HG03025 (cell line): ENCODE results near the gene AVL9.

ENCODE experiments used
- ATAC-seq: cut with Tn5 transposase; IDR thresholded peaks from one replicate; pipeline ENCODE4 v1.9.1; 2021; ENCODE audit warnings: mild to moderate bottlenecking, moderate library complexity; ENCODE audit not compliant: unreplicated experiment, low FRiP score

The AVL9 gene

DNA sequence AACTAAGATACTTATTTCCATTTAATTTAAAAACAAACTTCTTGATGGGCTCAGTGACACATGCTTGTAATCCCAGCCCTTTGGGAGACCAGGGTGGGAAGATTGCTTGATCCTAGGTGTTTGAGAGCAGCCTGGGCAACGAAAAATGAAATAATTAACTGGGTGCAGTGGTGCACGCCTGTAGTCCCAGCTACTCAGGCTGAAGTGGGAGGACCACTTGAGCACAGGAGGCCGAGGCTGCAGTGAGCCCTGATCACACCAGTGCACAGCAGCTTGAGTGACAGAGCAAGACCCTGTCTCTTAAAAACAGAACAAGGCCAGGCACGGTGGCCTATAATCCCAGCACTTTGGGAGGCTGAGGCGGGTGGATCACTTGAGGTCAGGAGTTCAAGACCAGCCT, 37.4 kb downstream of the AVL9 start:
- ATAC-seq = no peak

DNA sequence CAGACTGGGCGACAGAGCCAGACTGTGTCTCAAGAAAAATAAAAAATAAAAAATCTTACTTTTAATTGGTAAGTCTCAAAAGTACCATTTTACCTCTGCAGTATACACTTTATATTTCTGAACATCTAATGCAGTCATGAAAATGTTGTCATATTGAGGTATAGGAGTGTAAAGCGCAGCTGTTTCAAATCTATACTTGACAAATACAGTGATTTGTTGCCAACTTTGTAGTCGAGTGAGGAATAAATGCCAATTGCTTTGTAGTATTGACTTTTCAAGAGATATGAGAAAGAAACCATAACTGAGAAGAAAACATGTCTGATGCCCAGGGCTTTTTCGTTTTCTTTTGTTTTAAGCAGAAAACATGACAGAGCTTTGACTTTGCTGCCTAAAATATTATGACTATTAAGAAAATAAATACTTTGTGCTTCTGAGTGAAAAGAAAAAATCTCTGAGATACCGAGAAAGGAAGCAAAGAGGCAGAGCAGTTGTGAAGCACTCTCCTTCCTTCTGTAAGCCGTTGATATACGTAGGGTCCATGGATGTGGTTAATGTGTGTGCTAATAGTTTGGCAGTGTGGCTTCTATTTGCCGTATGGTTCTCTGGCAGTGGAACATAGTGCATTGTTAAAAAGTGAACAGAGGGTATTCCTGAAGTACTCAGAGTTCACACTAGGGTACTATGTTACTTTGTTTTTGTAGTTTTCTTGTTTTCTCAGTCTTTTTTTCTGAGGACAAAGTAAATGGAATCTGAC, 38.2 kb downstream of the AVL9 start:
- ATAC-seq = no peak

DNA sequence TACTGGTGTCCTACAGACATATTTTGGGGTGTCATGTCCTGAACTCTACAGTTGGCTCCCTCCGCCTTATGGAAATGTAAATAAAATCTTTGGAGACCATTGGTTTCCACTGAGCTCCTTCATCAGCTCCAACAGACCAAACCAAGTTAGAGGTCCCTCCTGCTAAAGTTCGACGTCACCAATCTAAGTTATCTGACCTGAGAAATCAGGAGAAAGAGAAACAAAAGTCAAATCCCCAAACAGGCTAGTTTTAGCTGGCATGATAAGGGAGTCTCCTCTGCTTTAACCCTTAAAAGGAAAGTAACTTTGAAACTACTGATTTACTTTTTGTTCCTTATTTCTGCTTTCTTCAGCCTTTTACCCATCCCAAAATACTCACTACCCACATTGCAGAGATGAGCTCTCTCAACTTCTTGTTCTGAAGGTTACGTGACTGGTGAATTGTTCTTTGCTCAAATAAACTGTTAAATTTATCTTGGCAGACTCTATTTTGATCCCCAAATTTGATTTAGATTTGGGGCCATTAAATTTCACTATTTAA, 39.9 kb downstream of the AVL9 start:
- no peak for ATAC-seq

DNA sequence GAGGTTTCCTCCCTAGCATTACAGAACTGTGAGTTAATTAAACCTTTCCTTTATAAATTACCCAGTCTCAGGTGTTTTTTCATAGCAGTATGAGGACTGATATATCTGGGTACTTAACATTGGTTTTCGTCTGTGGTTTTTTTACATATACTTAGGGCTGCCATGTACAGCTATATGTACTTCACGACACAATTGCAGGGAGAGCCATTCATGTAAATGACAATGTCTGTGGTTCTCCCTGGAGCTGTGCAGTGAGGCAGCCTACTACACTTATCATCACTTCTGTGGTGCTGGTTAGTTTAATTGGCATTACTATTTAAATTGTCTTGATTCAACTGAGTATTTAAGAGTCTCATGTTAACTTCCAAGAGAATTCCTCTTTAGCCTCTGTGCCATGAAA, 40.7 kb downstream of the AVL9 start:
- no peak for ATAC-seq

DNA sequence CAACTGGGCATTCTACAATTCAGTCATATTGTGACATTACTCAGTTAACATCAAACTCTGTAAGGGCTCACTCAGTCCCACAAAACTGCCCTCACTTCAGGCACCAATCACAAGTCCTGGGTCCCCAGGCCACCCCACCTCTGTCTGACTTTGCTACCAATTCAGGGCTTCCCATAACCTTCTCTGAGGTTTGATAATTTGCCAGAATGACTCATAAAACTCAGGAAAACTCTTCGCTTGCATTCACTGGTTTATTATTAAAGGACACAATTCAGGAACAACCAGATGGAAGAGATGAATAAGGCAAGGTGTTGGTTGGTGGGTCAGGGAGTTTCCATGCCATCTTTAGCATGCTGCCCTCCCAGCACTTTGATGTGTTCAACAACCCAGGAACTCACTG, 41.3 kb downstream of the AVL9 start:
- ATAC-seq = no peak

DNA sequence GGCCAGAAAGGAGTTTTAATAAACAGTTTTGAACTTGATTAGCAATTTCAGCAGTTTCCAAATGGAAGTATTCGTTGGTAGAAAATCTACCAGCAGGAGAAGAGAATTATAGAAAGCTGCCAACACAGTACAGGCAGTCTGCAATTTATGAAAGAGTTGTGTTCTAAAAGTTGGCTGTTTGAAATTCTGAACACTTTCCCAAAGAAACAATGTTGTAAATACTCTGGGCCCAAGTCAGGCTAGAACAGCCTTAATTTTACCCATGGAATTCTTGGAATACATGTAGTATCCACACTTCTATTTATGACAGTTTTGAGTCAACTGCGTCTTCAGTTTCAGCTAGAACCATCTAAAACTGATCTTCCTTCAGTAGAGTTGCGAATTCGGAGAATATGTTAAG, 42.5 kb downstream of the AVL9 start:
- no peak for ATAC-seq

DNA sequence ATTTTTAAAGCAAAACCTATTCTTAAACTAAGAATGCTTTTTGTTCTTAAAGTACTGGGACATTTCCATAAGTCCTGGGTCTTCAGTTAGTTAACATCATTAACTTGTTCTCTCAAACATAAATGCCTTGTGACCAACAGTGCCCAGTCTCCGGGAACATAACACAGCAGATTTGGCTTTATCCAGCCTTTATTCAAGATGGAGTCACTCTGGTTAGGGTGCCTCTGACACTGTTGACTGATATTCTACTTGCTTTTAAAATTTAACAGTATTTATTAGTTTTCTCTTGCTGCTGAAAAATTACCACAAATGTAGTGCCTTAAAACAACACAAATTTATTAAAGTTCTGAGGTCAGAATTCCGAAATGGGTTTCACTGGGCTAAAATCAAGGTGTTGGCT, 44.1 kb downstream of the AVL9 start:
- no peak for ATAC-seq

DNA sequence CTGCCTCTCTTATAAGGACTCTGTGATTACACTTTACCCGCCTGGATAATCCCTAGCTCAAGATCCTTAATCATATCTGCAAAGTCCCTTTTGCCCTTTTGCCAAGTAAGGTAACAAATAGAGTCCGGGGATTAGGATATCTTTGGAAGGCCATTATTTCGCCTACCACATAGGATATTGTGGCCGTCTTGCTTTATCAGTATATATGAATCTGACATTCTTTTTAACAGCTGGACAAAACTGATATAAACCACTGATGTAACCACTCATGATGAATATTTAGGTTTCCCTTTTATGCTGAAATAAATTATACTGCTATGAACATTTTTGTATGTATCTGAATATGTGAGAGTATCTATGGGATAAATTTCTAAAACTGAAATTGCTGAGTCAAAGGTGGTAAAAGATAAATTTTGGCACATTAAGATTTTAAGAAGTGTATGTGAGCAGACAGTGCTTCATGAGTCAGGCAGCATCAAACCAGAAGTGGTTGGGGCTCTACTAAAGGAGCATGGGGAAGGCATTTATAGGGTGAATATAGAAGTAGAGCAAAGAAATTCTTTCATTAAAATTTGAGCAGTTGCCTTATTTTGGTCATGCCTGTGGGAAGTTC, 44.7 kb downstream of the AVL9 start:
- ATAC-seq = no peak

DNA sequence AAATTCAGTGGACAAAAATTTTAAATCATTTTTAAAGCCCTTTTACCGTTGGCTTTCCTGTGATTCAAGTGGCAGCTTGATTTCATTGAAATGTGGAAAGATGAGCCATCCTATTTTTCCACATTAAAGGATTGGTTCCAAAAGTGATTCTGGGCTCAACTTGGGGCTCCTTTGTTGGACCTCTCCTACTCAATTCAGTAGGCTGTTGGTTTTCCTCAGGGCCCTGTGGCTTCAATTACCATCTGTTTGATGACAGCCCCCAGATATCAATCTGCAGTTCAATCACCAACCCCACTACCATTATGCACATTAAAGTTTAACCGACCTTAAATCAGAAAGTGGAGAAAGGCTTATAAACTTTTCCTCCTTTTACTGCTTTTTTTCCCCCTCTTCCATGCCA, 47.3 kb downstream of the AVL9 start:
- ATAC-seq = no peak

DNA sequence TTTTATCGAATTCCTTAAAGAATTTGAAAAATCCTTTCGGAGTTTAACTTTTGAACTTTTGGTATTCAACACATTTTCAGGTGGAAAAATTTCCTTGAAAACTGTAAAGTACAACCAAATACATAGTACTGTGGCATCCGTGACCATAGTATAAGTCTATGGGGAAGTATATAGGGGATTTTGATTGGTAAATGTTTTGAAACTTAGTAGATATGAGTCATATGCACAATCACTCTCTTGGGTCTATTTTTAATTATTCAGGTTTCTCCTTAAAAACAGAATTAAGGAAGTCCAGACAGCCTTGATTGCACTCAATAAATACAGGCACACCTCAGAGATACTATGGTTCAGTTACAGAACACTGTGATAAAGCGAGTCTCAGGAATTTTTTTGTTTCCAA, 64.2 kb downstream of the AVL9 start:
- ATAC-seq = no peak

DNA sequence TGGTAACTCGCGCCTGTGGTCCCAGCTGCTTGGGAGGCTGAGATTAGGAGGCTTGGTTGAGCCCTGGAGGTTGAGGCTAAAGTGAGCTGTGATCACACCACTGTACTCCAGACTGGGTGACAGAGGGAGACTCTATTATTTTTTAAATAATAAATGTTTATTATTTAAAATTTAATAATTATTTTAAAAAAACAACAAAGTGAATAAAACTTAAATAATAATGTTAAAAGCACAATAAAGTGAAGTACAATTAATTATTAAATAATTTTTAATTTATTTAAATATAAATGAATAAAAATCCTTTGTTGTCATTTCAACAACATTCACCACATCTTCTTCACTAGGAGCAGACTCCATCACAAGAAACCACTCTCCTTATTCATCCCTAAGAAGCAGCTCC, 64.8 kb downstream of the AVL9 start:
- no peak for ATAC-seq

DNA sequence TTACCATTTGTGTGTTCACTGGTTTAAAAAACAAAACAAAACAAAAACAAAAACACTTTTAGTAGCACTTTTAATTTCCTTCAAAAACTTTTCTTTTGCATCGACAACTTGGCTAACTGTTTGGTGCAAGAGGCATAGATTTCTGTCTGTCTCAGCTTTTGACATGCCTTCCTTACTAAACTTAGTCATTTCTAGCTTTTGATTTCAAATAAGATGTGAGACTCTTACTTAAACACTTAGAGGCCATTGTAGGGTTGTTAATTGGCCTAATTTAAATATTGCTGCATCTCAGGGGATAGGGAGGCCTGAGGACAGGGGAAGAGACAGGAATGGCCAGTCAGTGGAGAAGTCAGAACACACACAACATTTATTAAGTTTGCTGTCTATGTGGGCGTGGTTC, 66.3 kb downstream of the AVL9 start:
- ATAC-seq = no peak

DNA sequence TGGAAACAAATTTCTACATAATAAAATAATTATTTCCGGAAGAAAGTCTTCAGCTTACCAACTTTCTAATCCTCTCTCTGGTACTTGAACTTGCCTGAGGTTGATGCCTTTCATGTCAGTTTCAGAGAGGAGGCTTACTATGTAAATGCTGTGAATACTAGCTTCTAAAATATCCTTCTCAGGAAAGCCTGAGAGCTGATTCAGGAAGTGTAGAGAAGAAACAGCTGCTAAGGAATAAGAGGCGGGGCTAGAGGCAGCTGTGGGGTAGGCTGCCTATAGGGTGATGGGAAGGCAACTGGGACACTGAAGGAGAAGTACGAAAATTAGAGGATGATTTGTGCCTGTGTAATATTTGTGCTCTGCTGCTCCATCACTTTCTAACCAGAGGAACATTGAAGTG, 69.3 kb downstream of the AVL9 start:
- no peak for ATAC-seq

DNA sequence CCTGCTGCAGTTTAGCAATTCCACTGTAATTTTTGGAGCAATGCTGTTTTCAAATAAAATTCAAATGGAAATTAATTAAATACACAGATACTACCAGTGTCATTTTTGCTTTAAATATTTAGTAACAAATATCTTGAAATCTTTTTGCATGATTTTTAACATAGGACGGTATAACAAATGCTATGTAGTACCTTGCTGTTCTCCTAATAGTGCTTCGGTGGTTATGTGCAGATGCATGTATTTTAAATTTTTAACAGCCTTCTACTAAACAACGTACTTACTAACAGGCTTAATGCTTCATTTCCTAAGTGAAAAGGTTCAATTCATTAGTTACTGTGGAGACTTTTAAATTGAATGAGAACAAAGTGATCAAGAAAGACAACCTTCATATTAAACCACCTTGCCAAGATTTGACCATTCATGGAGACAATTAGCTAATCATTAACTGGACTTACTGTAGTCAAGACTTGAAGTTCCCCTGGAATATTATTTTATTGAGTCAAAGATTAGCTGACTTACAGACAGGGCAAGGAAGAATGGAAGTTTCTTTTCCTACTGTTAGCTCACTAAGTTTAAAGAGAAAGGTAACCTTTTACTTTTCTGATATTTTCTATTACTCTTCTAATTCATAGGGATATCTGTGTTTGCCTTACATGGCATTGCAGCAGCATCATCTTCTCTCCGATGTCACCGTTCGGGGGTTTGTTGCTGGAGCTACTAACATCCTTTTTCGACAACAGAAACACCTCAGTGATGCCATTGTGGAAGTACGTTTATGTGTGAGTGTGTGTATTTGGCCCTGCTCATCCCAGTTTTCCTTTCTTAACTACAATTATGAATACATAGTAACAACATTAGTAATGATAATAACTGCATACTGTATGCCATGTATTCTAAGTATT, 74.3 kb downstream of the AVL9 start:
- no peak for ATAC-seq

DNA sequence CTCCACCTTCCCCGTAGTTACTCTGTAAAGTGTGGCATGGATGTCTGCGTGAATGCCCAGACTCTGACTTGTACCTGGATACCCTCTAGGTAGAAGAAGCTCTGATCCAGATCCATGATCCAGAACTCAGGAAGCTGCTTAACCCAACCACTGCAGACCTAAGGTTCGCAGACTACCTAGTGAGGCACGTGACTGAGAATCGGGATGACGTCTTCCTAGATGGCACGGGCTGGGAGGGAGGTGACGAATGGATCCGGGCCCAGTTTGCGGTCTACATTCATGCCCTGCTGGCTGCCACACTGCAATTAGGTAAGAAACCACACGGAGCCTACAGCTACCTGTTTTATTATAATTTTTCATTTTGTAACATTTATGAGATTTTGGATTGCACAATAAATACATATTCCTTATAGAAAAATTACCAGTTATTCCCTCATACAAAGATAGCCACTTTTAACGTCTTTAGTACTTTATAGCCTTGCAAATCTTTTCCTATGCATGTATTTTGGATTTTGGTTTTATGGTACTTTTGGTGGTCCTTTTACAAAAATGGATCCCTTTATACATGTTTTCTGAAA, 77.9 kb downstream of the AVL9 start:
- ATAC-seq = no peak

DNA sequence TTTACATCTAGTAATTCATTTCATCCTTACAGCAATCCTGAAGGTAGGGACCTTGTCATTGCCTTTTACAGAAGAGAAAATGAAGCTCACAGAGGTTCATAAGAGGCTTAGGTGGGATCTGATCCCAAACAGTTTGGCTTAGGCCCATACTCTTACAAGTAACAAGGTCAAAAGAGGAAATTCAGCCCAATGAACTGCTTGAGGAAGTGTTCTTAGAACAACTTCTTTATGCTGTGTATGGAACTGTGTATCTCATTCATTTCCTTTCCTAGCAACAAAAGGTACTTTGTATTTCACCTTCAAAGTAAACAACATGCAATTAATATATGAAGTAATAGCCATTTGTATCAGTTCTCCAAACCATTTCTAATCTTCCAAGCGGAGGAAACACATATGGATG, 79.3 kb downstream of the AVL9 start:
- ATAC-seq = no peak

DNA sequence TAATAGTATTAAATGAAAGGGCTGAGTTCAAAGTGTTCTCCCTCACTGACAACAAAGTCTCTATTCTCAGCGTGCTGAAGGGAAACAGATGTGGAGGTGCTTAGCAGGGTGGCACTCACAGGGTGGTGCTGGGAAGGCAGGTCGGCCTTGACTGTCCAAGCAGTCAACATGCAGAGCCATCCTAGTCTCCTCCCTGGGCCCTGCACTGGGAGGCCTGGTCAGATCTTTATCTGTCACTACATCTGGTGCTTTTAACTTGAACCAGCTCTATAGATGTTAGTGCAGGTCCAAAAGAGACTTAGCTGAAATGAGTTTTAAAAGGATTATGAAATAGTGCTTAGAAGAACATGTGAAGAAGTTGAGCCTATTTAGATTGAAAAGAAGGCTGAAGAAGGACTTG, 82.1 kb downstream of the AVL9 start:
- ATAC-seq = no peak

DNA sequence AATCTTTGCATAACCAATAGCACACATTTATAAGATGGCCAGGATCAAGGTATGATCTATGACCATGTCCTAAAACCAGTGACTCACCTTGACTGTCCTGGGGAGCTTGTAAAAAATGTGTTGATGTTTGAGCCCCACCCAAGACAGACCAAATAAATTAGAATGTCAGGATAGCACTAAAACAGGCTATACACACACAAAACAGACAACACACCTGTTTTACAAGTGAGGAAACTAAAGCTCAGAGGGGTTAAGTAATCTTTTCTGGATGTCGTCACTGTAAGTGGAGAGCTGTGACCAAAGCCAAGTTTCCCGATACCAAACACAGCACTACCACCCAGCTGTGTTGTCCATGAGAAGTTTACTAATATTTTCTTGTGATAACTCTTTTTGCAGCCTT, 84.5 kb downstream of the AVL9 start:
- no peak for ATAC-seq

DNA sequence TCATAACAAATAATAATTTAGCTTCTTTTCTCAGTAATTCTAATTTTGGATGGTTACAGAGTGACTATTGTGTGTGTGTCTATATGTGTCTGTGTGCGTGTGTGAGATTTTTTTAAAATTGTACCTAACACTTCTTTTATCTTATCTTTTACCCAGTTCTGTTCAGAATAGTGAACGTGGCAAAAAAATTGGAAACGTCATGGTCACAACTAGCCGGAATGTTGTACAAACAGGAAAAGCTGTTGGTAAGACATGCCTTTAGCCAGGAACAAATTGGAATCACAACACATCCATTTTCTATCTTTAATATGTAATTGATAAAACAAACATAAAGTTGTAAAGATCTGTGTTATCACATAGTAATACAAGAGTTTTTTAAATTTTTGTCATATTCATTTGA, 85.4 kb downstream of the AVL9 start:
- no peak for ATAC-seq

DNA sequence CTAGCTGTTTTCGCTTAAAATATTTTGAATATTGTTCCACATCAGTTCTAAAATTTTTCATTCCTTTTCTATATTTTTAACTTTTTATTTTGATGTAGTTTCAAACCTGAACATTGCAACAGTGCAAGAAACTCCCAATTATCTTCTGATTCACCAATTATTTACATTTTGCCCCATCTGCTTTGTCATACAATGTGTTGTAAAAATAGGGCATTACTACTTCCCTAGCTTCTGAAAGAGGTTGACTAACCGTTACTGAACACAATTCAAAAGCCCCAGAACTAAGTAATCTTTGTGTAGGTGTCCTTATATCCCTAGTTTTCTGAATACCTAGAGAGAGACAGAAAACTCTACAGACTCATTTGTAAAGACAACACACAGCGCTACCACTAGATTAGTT, 86.7 kb downstream of the AVL9 start:
- ATAC-seq = no peak

DNA sequence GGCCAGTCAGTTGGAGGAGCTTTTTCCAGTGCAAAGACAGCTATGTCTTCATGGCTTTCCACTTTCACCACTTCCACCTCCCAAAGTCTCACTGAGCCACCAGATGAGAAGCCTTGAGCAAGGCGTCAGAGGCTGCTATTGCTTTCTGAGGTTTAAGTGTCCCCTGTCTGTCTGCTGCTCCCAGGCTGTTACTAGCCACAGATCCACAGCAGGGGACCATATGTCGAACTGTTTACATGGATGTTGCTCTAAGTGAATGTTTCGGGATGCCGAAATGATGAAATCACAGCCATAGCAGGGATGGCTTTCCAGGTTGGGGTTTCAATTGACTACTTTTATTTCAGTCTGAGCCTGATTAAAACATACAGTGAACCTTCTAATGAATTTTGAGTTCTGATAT, 88.5 kb downstream of the AVL9 start:
- no peak for ATAC-seq
